Measurements from ENCODE around the gene MYBPC2. TPM values are rescaled to one million over a fixed set of nuclear protein-coding genes. Genes with fewer than 3 reads are reported as not detected.

Gene MYBPC2
- under 1 TPM in 2 of 4 donors, not detected in 2; 0.27 to 0.49 TPM for polyA plus RNA-seq
- long read RNA-seq, donor 1 = 0 reads
- long read RNA-seq, donor 2 = 0 reads
- long read RNA-seq, donor 3 = 0 reads
- long read RNA-seq, donor 4 = 0 reads
- long read RNA-seq, donor 5 = 0 reads
- long read RNA-seq, donor 6 = 0 reads
- long read RNA-seq, donor 7 = 0 reads
- long read RNA-seq, donor 8, partial matches to known transcripts = 0 of 2 reads
- long read RNA-seq, donor 8, other reads (novel, unspliced or antisense) = 0 of 2 reads
- long read RNA-seq, donor 9 = 0 reads
- long read RNA-seq, donor 10 = 0 reads

- peak within 1 kb of the TSS in 2 of 3 donors; percentile 20 to 45 for H3K27ac ChIP-seq (ENCODE audit: low read depth in 1 of 3, low read length in 2 of 3)
- H3K36me3 ChIP-seq (ENCODE audit: control insufficient read depth in 3 of 3, insufficient read depth in 2 of 3, low read depth in 1 of 3, low read length in 3 of 3) = no peaks in the 10 kb centered on the region
- no peak for FAIRE-seq
- H3K27me3 ChIP-seq (ENCODE audit: control insufficient read depth in 3 of 3, insufficient read depth in 3 of 3, low read length in 3 of 3) = peaks cover 4 to 50% (median 9%) of the 10 kb centered on the region in 3 donors
- DNase-seq = peak in 1 of 2 donors; percentile 51
- WGBS, 3 donors = 3 to 8% (median 3%) methylated on average over 26 to 40 of the region's 40 CpGs
- peak within 1 kb of the TSS; percentile 48 to 63 (median 60) for H3K4me3 ChIP-seq (ENCODE audit: low read depth in 1 of 3, low read length in 3 of 3)
- peaks cover 0 to 17% (median 3%) of the 10 kb centered on the region in 3 donors for H3K4me1 ChIP-seq (ENCODE audit: control insufficient read depth in 3 of 3, insufficient read depth in 2 of 3, low read depth in 1 of 3, low read length in 2 of 3)
- H3K9me3 ChIP-seq (ENCODE audit: control insufficient read depth in 2 of 2, insufficient read depth in 1 of 2, low read depth in 1 of 2, low read length in 1 of 2) = no peaks in the 10 kb centered on the region
These were observed at the start of gene MYBPC2 for GRCh38 chr19:50432221-50433028. Gene MYBPC2 (plus strand): TSS chr19:50432892. CDS start chr19:50432954, 62 bp downstream.

- 46 to 50% (median 48%) methylated on average over 21 of the region's 21 CpGs for WGBS, 3 donors
- Histone ChIP-seq H3K9me3 (ENCODE audit: control insufficient read depth in 2 of 2, insufficient read depth in 1 of 2, low read depth in 1 of 2, low read length in 1 of 2) (no peaks in the 10 kb centered on the region), H3K27ac (ENCODE audit: low read depth in 1 of 3, low read length in 2 of 3) (peak overlapping the region in 2 of 3 donors; percentile 75 to 89), H3K4me3 (ENCODE audit: low read depth in 1 of 3, low read length in 3 of 3) (peak overlapping the region in 2 of 3 donors; percentile 7 to 69), H3K27me3 (ENCODE audit: control insufficient read depth in 3 of 3, insufficient read depth in 3 of 3, low read length in 3 of 3) (no peaks in the 10 kb centered on the region), H3K4me1 (ENCODE audit: control insufficient read depth in 3 of 3, insufficient read depth in 2 of 3, low read depth in 1 of 3, low read length in 2 of 3) (peaks cover 0 to 5% (median 4%) of the 10 kb centered on the region in 3 donors), H3K36me3 (ENCODE audit: control insufficient read depth in 3 of 3, insufficient read depth in 2 of 3, low read depth in 1 of 3, low read length in 3 of 3) (peaks cover 11 to 67% (median 12%) of the 10 kb centered on the region in 3 donors)
- DNase-seq (no peak), FAIRE-seq (no peak)
These were observed 49.5 kb upstream of the MYBPC2 start for GRCh38 chr19:50383001-50383851.

DNA sequence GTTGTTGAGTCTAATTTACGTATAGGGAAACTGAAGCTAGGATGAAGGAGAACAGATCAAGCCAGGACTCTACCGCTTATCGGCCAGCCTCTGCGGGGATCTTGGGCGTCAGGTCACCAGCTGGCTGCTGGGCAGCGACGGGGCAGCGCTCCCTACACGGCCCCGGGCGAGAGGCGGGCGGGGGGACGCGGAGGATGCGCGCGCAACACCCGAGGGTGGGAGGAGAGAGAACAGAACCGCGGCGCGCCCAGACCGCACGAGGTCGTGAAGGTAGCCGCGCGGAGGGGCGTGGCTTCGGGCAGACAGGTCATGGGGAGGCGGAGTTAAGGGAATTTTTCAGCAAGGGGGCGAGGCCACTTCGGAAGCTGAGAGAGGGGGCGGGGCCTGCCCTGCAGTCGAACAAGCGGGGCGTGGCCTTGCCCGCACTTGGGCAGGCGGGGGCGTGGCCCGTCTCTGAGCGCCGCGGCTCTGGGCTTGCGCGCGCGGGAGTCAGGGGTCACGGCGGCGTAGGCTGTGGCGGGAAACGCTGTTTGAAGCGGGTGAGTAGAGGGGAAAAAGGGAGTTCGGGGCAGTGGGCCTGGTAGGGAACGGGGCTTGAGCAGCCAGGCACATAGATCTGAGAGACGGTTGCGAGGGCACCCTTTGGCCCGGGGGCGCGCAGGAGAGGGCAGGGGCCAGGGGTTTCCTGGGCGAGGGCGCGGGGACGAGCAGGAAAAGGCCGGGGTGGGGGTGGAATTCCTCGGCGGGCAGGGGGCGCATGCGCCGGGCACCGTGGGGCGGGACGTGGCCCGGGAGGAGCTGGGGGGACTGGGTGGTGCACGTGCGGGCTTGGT, 48.6 kb upstream of the MYBPC2 start, which contains the start of gene POLD1:
TSS of gene POLD1 (plus strand) at position 496 of the 833 bp plus-strand sequence. CDS start 14,505 bp downstream, outside the sequence.
- Histone ChIP-seq H3K4me1 (ENCODE audit: control insufficient read depth in 3 of 3, insufficient read depth in 2 of 3, low read depth in 1 of 3, low read length in 2 of 3) (peaks cover 0 to 5% (median 4%) of the 10 kb centered on the region in 3 donors), H3K9me3 (ENCODE audit: control insufficient read depth in 2 of 2, insufficient read depth in 1 of 2, low read depth in 1 of 2, low read length in 1 of 2) (no peaks in the 10 kb centered on the region), H3K4me3 (ENCODE audit: low read depth in 1 of 3, low read length in 3 of 3) (peak within 1 kb of the TSS; percentile 36 to 72 (median 69)), H3K36me3 (ENCODE audit: control insufficient read depth in 3 of 3, insufficient read depth in 2 of 3, low read depth in 1 of 3, low read length in 3 of 3) (peaks cover 8 to 59% (median 10%) of the 10 kb centered on the region in 3 donors), H3K27me3 (ENCODE audit: control insufficient read depth in 3 of 3, insufficient read depth in 3 of 3, low read length in 3 of 3) (no peaks in the 10 kb centered on the region), H3K27ac (ENCODE audit: low read depth in 1 of 3, low read length in 2 of 3) (peak within 1 kb of the TSS; percentile 38 to 89 (median 75))
- WGBS, 3 donors = 0 to 1% (median 0%) methylated on average over 74 to 78 of the region's 78 CpGs
- DNase-seq (peak; percentile 98 to 99), FAIRE-seq (no peak)

- H3K27ac ChIP-seq (ENCODE audit: low read depth in 1 of 3, low read length in 2 of 3) = peak overlapping the region in 2 of 3 donors; percentile 75 to 89
- DNase-seq (no peak), FAIRE-seq (no peak)
- H3K9me3 ChIP-seq (ENCODE audit: control insufficient read depth in 2 of 2, insufficient read depth in 1 of 2, low read depth in 1 of 2, low read length in 1 of 2) = no peaks in the 10 kb centered on the region
- H3K4me3 ChIP-seq (ENCODE audit: low read depth in 1 of 3, low read length in 3 of 3) = peak overlapping the region; percentile 36 to 72 (median 69)
- no peaks in the 10 kb centered on the region for H3K27me3 ChIP-seq (ENCODE audit: control insufficient read depth in 3 of 3, insufficient read depth in 3 of 3, low read length in 3 of 3)
- H3K4me1 ChIP-seq (ENCODE audit: control insufficient read depth in 3 of 3, insufficient read depth in 2 of 3, low read depth in 1 of 3, low read length in 2 of 3) = peaks cover 0 to 5% (median 4%) of the 10 kb centered on the region in 3 donors
- 13 to 17% (median 17%) methylated on average over 26 of the region's 26 CpGs for WGBS, 3 donors
- H3K36me3 ChIP-seq (ENCODE audit: control insufficient read depth in 3 of 3, insufficient read depth in 2 of 3, low read depth in 1 of 3, low read length in 3 of 3) = peaks cover 7 to 53% (median 10%) of the 10 kb centered on the region in 3 donors
These were observed 47.8 kb upstream of the MYBPC2 start for GRCh38 chr19:50384685-50385535.

- no peaks in the 10 kb centered on the region for H3K27me3 ChIP-seq (ENCODE audit: control insufficient read depth in 3 of 3, insufficient read depth in 3 of 3, low read length in 3 of 3)
- DNase-seq (no peak), FAIRE-seq (no peak)
- no peaks in the 10 kb centered on the region for H3K9me3 ChIP-seq (ENCODE audit: control insufficient read depth in 2 of 2, insufficient read depth in 1 of 2, low read depth in 1 of 2, low read length in 1 of 2)
- no peak overlapping the region for H3K4me3 ChIP-seq (ENCODE audit: low read depth in 1 of 3, low read length in 3 of 3)
- 88 to 90% (median 89%) methylated on average over 21 of the region's 21 CpGs for WGBS, 3 donors
- peaks cover 0 to 29% (median 7%) of the 10 kb centered on the region in 3 donors for H3K36me3 ChIP-seq (ENCODE audit: control insufficient read depth in 3 of 3, insufficient read depth in 2 of 3, low read depth in 1 of 3, low read length in 3 of 3)
- H3K4me1 ChIP-seq (ENCODE audit: control insufficient read depth in 3 of 3, insufficient read depth in 2 of 3, low read depth in 1 of 3, low read length in 2 of 3) = peaks cover 0 to 5% (median 4%) of the 10 kb centered on the region in 3 donors
- no peak overlapping the region for H3K27ac ChIP-seq (ENCODE audit: low read depth in 1 of 3, low read length in 2 of 3)
These were observed 45.4 kb upstream of the MYBPC2 start for GRCh38 chr19:50387176-50387867.

GRCh38 chr19:50387868-50388245, 44.8 kb upstream of the MYBPC2 start:
- Histone ChIP-seq H3K4me3 (ENCODE audit: low read depth in 1 of 3, low read length in 3 of 3) (no peak overlapping the region), H3K36me3 (ENCODE audit: control insufficient read depth in 3 of 3, insufficient read depth in 2 of 3, low read depth in 1 of 3, low read length in 3 of 3) (peaks cover 0 to 24% (median 2%) of the 10 kb centered on the region in 3 donors), H3K27ac (ENCODE audit: low read depth in 1 of 3, low read length in 2 of 3) (no peak overlapping the region), H3K4me1 (ENCODE audit: control insufficient read depth in 3 of 3, insufficient read depth in 2 of 3, low read depth in 1 of 3, low read length in 2 of 3) (peaks cover 0 to 5% (median 4%) of the 10 kb centered on the region in 3 donors), H3K9me3 (ENCODE audit: control insufficient read depth in 2 of 2, insufficient read depth in 1 of 2, low read depth in 1 of 2, low read length in 1 of 2) (no peaks in the 10 kb centered on the region), H3K27me3 (ENCODE audit: control insufficient read depth in 3 of 3, insufficient read depth in 3 of 3, low read length in 3 of 3) (no peaks in the 10 kb centered on the region)
- 89 to 96% (median 91%) methylated on average over 8 of the region's 8 CpGs for WGBS, 3 donors
- FAIRE-seq = no peak
- DNase-seq = no peak
